Lower leg skin (tissue), 4 donors: ENCODE data around the gene PSENEN. TPM values are rescaled to one million over a fixed set of nuclear protein-coding genes. Genes with fewer than 3 reads are reported as not detected.

Experiments
- DNase-seq, 2 donors: peaks; one replicate each; pipeline ENCODE4 v3.0.0-alpha.2; 2019; ENCODE audit warnings: low spot score in 2 of 2
- H3K4me3 ChIP-seq: fragments of 200-600 bp; sonication (generic); 2 replicates; pipeline ENCODE4 v1.5.1; 2017; ENCODE audit warnings: mild to moderate bottlenecking, low read depth; ENCODE audit not compliant: poor library complexity, severe bottlenecking
- CTCF ChIP-seq, 3 donors: fragments of 450-650 bp; IDR thresholded peaks; one replicate each; pipeline ENCODE4 v1.5.1; 2016; ENCODE audit warnings: antibody characterized with exemption in 3 of 3, mild to moderate bottlenecking in 3 of 3, moderate library complexity in 2 of 3
- POLR2A ChIP-seq, 2 donors: fragments of 450-650 bp; IDR thresholded peaks; one replicate each; pipeline ENCODE4 v1.6.1; 2016 to 2017; ENCODE audit warnings: antibody characterized with exemption in 2 of 2, mild to moderate bottlenecking in 1 of 2, moderate library complexity in 1 of 2
- WGBS, 2 donors: methylation state at CpG; one replicate each; pipeline ENCODE4 v1.1.5; 2018; 5-methylcytosine and 5-hydroxymethylcytosine counted together
- intact Hi-C: fragments of 100-400 bp; cut with DNase I; formaldehyde crosslinking; loops from one replicate; pipeline ENCODE4 v1.15.0; 2023; ENCODE audit warnings: low total_unique reads
- total RNA-seq, 4 donors: library from RNA; depleted of rRNA; stranded (reverse); fragments of >200 nt; gene quantifications; one replicate each; pipeline ENCODE4 v1.1.0, GENCODE V29; 2016

Gene PSENEN
- total RNA-seq, 4 donors from 2014 or later = 13.7 to 47.4 (median 30.8) TPM

DNA sequence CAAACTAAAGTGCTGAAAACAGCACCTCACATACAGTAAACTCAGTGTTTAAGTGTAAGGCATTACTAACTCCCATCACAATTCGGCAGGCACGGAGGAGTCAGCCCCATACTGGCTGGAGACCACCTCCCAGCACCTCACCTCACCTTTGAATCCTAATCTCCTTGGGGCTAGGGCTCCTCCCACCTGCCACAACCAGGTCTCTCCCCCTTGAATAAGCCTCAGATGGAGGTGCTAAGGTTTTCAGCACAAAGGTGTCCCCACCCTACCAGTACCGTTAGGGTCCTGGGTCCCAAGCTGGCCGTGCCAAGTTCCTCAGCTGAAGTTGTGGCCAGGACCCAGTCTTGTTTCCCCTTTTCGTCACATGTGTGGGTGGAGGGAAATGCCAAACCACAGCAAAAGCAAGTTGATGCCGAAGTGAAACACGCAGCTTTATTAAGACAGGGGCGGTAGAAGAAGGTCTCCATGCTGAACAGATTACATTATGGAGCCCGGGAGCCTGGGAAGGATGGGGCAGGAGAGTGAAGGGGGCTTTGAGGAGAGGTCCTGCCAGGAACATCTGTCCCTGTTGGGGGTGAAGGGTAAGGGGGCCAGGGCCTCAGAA, 3.2 kb upstream of the PSENEN start, which contains the start of gene IGFLR1:
IGFLR1 (minus strand) TSS at position 332 of the 604 bp plus-strand sequence. CDS start 1,272 bp downstream, outside the sequence.
- DNase-seq = peak in 1 of 2 donors; percentile 47
- H3K4me3 ChIP-seq = no peak within 1 kb of the TSS
- intact Hi-C loops = no loop called here
- TF ChIP-seq POLR2A (IDR thresholded peaks at IDR 0.05) = no peak
- TF ChIP-seq CTCF (IDR thresholded peaks at IDR 0.05) = no peak
- 73 to 78% methylated on average over 9 of the region's 9 CpGs for WGBS, 2 donors

- 86 to 87% methylated on average over 19 of the region's 19 CpGs for WGBS, 2 donors
- intact Hi-C loops = no loop called here
- H3K4me3 ChIP-seq = no peak overlapping the region
- no peak for TF ChIP-seq CTCF (IDR thresholded peaks at IDR 0.05)
- no peak for TF ChIP-seq POLR2A (IDR thresholded peaks at IDR 0.05)
- no peak for DNase-seq
Measured at GRCh38 chr19:35743640-35744429, 1.6 kb upstream of the PSENEN start.

DNA sequence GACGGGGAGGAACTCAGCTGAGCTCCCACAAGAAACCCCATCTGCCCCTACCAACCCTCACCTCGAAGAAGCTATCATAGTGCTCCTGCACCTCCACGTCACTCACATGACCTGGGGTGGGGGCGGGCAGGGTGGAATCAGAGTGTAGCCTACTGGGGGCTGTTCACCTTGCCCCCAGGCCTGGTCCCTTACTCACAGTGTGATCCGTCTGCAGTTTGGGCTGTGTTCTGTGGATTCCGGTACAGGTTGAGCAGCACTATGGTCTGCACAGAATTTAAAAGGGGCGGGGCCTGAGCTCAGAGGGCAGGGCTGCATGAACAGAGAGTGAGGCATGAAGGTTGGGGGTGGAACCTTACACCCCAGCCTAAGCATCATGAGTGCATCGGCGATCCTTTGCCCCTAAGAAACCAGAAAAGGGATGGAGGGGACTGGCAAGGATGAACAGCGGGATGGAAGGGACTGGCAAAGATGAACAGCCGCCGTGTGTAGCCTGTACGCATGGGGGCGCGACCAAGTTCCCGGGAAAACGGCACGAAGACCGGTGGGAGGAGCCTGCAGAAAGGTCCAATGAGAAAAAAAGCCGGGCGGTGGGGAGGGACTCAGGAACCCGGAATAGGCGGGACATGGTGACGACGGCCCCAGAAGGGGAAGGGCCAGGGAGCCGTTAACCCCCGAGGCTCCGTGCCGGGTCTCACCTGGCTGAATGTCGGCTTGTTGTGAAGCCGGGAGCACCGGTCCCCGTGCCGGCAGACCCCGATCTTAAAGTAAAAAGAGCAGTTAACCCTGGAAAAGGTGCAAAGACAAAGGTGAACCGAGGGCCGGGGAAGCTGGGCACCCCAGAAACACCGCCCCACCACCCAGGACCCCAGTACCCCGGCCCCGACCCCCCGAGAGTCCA, 772 bp upstream of the PSENEN start:
- H3K4me3 ChIP-seq = peak overlapping the region; percentile 86
- 7 to 9% methylated on average over 39 to 41 of the region's 41 CpGs for WGBS, 2 donors
- TF ChIP-seq CTCF (IDR thresholded peaks at IDR 0.05) = no peak
- no peak for TF ChIP-seq POLR2A (IDR thresholded peaks at IDR 0.05)
- intact Hi-C loops = no loop called here
- DNase-seq = peak; percentile 96 to 99

DNA sequence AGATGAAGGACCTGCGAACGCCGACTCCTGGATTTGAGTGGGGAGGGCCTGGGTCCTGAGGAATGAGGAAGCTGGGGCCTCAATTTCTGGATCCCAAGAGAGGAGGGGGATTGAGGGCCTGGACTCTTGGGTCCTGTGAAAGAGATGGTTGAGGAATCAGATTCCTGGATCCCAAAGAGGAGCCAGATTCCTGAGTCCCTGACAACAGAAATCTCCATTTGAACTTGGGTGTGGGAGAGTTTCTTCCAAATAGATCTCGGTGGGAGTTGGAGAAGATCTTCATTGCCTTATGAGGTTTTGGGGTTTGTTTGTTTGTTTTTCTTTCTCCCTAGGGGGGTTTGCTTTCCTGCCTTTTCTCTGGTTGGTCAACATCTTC, 624 bp downstream of the PSENEN start:
- 0 to 7% methylated on average over 4 of the region's 4 CpGs for WGBS, 2 donors
- intact Hi-C loops = no loop called here
- no peak for DNase-seq
- TF ChIP-seq POLR2A (IDR thresholded peaks at IDR 0.05) = no peak
- TF ChIP-seq CTCF (IDR thresholded peaks at IDR 0.05) = no peak
- peak overlapping the region; percentile 37 for H3K4me3 ChIP-seq

GRCh38 chr19:35746531-35746930, 1.1 kb downstream of the PSENEN start:
- intact Hi-C loops = no loop called here
- no peak for TF ChIP-seq POLR2A (IDR thresholded peaks at IDR 0.05)
- no peak for TF ChIP-seq CTCF (IDR thresholded peaks at IDR 0.05)
- no peak overlapping the region for H3K4me3 ChIP-seq
- 85 to 92% methylated on average over 5 of the region's 5 CpGs for WGBS, 2 donors
- no peak for DNase-seq
